ENCODE results near the gene PTK6.
"Not testable (repeated sequence)": the region's sequence is repeated elsewhere in the genome, so short reads cannot be mapped to it uniquely, and the experiment has no call there.

PTK6 gene

GRCh38 chr20:63525971-63526370, 11.2 kb downstream of the PTK6 start:
- no peak for DNase-seq

GRCh38 chr20:63525185-63525584, 12.0 kb downstream of the PTK6 start:
- DNase-seq: no peak

DNA sequence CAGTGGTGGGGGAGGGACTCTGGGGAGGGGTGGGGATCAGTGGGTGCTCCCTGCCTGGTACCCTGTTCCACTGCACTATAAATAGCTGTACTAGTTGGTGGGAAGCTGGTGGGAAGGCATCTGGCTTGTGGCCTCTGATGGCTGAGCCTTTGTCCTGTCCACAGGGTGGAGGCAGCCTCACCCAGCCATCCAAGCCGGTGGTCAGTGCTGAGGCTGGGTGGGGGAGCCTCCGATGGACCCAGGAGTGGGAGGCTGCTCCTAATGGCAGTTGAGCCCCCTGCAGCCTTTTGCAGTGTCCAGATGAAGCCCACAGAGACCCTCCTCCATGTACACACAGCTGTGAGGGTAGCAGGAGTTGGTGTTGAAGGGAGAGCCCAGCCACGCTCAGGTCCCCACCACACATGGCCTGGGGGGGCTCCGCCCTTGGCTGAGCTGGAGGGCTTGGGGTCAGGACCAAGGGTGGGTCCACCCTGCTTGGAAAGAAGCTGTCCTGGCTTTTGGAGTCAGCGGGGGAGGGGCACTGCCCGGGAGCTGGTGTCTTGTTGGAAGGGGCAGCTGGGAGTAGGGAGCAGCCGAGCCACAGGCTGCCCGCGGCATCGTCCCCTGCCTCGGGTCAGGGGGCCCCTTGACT, 14.1 kb downstream of the PTK6 start:
- DNase-seq: no peak

GRCh38 chr20:63522091-63522868, 14.9 kb downstream of the PTK6 start:
- DNase-seq: no peak

- DNase-seq: no peak
Observed at GRCh38 chr20:63521602-63522001, 15.6 kb downstream of the PTK6 start.

DNA sequence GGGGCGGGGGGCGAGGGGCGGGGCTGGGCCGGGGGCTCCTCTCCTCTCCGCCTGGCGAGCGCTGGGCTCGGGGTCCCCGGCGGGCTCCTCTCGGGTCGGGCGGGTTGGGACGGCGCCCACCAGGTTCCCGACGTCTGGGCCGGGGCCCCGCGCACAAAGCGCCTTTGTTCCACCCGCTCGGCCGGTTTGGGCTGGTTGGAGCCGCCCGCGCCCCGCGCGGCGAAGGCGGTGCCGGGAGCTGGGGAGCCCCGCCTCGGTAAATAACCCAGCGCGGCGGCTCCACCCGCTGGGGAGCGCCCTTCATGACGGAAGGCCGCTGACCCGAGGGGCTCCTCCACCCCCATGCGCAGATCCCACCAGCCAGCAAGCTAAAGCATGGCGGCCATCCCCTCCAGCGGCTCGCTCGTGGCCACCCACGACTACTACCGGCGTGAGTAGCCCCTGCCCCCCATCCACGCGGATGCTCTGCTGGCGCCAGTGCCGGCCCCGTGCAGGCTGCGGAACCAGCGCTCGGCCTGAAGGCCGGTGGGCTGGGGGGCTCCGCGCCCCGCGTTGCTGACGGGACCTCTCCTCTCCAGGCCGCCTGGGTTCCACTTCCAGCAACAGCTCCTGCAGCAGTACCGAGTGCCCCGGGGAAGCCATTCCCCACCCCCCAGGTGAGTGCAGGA, 16.1 kb downstream of the PTK6 start:
- DNase-seq: no peak

DNA sequence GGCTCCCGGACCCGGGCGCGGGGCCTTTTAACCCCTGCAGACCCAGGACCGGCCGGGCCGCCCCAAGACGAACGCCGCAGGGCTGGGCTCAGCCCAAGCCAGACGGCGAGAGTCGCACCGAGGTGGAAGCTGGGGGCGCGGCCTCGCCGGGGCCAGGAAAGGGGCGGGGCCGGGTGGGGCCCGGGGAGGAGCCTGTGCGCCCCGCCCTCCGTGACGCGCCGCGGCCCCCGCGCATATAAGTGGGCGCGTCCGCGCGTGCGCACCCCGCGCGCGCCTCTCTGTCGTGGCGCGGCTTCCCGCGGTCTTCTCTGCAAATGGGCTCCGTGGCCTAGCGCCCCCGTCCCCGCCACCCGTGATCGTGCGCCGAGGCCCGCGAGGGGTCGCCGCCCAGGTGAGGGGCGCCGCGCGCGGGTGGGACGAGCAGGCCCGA, 16.7 kb downstream of the PTK6 start, which contains the start of gene PPDPF:
PPDPF (plus strand) TSS at position 262 of the 430 bp plus-strand sequence. CDS start 544 bp downstream, outside the sequence.
- no peak for DNase-seq

DNA sequence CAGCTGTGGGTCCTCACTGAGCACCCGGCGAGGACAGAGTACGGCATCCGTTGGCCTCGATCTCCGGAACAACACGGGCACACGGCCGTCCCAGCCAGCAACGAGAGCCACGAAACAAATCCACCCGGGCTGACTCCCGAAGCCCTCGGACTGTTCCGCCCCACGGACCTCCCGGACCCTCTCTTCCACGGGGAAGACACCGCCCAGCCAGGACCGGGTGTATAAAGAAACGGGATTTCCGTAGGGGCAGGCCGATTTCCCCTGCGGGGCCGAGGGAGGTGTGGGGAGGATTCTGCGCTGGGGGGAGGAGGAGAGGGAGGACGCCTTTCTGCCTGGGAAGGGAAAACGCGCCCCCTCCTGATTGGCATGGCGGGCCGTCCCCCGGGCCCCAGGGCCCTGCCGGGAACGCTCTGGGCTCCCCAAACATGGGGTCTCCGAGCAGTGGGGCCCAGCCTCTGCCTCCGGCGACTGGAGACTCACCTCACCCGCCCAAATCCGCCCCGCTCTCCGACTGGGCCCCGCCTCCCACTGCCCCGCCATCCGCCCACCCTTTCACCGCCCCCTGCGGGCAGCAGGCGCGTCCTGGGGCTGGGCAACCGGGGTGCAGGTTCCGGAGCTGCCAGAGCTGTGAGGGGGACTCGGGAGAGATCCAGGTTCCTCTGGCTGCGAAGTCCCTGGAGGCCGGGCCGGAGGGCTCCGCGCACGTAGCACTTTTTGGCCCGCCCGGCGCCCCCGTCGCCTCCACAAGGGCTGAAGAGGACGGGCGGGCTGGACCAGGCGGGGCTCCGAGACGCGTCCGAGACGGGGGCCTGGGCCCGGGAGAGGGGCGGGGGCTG, 17.3 kb downstream of the PTK6 start:
- DNase-seq: no peak

DNA sequence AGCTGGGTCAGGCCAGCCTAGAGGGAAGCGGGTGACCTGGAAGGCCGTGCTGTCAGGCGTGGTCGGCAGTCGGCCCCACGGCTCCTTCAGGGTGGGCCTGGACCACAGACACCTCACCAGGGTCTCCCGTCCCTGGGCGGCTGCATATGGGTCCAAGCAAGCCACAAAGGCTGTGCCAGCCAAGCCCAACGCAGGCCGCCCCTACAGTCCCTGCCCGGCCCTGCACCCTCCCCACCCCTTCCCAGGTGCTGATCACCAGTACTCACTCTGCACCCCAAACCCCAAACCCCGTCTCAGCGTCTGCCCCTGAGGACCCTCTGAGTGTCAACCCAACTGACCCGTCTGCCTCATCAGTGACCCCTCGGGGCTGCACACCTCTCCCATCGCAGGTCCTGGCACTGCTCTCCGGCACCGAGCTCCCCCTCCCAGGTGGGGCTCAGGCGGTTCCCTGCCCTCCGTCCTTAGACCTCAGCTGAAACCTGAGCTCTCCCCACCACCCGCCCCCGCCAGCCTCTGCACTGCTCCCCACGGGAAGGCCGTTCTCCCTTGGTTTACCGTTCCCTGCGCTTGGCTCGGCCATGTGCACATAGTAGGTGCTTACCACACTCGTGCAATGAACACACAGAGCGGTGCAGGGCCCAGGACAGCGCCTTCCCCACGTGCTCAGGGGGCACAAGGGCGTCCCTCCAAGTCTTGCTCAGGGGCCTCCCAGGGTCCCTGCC, 18.1 kb downstream of the PTK6 start:
- no peak for DNase-seq

GRCh38 chr20:63518351-63518861, 18.8 kb downstream of the PTK6 start:
- DNase-seq: no peak

GRCh38 chr20:63517376-63518309, 19.5 kb downstream of the PTK6 start:
- no peak for DNase-seq

GRCh38 chr20:63514520-63514919, 22.7 kb downstream of the PTK6 start:
- not testable (repeated sequence) for DNase-seq

GRCh38 chr20:63513207-63513606, 24.0 kb downstream of the PTK6 start:
- no peak for DNase-seq

- no peak for DNase-seq
Observed at GRCh38 chr20:63509088-63509564, 28.1 kb downstream of the PTK6 start.

DNA sequence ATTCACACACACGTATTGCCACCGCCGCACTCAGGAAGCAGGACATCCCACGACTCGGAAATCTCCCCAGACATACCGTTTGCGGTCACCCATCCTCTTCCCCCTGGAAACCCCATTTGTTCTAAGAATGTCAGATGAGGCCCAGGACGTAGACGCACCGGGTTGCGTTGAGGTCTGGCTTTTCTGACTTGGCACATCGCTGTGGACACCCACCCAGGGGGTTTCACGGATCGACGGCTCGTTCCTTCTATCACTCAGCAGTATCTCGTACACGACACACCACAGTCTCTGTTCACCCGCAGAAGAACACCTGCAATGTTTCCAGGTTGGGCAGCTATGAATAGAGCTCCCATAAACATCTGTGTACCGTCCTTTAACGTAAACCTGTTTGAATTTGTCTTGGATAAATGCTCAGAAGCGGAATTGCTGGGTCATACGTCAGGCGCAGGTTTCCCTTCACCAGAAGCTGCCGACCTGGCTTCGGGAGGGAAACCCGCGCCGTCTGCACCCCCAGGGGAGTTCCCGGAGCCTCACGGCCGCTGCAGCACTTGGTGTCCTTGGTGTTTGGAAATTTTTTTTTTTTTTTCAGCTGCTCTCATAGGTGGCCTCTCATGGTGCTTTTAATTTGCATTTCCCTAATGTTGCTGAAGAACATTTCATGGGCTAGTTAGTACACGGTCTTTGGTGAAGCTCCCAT, 29.0 kb downstream of the PTK6 start:
- no peak for DNase-seq

- DNase-seq: no peak
Observed at GRCh38 chr20:63507083-63507743, 30.0 kb downstream of the PTK6 start.

DNA sequence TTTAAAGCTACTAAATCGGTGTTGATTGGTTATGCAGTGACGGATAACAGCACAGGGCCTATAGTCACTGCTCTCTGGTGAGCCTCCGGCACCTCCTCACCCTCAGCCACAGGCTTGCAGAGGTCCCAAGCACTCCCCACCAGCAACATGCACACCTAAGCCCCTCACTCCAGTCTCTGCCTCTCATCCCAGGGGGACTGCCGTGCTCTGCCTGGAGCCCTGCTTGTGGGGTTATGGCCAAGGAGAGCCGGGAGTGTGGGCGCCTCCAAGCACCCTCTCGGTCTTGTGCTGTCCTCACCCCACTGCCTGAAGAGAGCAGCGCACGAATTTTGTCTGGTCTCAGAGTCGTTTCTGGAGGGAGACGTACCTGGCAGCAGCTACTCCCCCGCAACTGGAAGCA, 31.5 kb downstream of the PTK6 start:
- DNase-seq: no peak

- no peak for DNase-seq
Observed at GRCh38 chr20:63505281-63505680, 31.9 kb downstream of the PTK6 start.

DNA sequence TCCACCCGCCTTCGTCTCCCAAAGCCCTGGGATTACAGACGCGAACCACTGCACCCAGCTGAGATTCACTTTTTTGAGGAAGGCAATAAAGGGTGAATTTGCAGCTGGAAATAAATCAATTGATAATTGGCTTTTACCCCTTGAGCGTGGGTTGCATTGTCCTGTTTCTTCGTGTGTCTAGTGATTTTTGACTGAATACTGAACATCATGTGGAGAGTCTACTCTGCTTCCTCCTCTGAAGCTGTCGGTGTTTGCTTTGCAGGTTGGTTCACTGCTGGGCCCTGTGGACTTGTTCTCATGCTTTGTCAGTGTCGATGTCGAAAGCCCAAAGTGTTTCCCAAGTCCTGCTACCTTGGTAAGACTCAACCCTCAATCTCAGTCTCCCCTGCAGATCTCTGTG, 32.5 kb downstream of the PTK6 start:
- DNase-seq: no peak

DNA sequence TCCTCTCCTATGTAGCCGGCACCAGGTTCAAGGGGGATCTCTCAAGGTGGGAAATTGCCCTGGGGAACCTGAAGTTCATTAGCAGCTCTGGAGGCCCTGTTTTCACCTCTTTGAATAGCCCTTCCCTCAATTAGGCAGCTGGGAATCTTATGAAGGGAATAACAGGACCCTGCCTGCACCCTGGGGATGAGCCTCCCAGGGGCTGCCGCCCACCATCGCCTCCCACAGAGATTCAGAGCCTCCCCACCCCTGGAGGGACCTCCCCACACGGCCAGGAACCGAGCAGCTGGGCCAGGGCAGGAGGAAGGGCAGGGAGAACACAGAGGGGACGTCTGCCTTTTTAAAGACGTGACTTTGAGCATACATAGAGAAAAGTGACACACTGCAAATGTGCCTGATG, 33.7 kb downstream of the PTK6 start:
- no peak for DNase-seq
